GM12891 (cell line): ENCODE measurements around the gene RGS16.

Experiments
- DNase-seq: peaks from one replicate; pipeline ENCODE4 v3.0.0; 2011; ENCODE audit warnings: low spot score; ENCODE audit not compliant: insufficient read length
- FAIRE-seq: peaks from 2 replicates; lab custom pipeline; 2011; peaks lifted over from hg19 to GRCh38; lab: Jason Lieb, UNC
- PAX5 ChIP-seq: IDR thresholded peaks from 2 replicates; pipeline ENCODE4 v1.6.1; 2011; ENCODE audit warnings: low read length, moderate library complexity, mild to moderate bottlenecking; ENCODE audit not compliant: insufficient read depth, severe bottlenecking
- POLR2A ChIP-seq: IDR thresholded peaks from 2 replicates; pipeline ENCODE4 v1.6.1; 2011; ENCODE audit warnings: low read depth, low read length, control low read depth
- POLR2AphosphoS5 ChIP-seq: IDR thresholded peaks from 2 replicates; pipeline ENCODE4 v1.6.1; 2011; ENCODE audit warnings: low read depth, low read length, control low read depth
- POU2F2 ChIP-seq: IDR thresholded peaks from 2 replicates; pipeline ENCODE4 v1.6.1; 2011; ENCODE audit warnings: low read depth, mild to moderate bottlenecking, control low read depth, low read length, moderate library complexity
- SPI1 ChIP-seq: IDR thresholded peaks from 2 replicates; pipeline ENCODE4 v1.6.1; 2011; ENCODE audit warnings: low read depth, low read length, control low read depth
- TAF1 ChIP-seq: IDR thresholded peaks from 2 replicates; pipeline ENCODE4 v1.6.1; 2011; ENCODE audit warnings: low read depth, low read length, control low read depth

The RGS16 gene

DNA sequence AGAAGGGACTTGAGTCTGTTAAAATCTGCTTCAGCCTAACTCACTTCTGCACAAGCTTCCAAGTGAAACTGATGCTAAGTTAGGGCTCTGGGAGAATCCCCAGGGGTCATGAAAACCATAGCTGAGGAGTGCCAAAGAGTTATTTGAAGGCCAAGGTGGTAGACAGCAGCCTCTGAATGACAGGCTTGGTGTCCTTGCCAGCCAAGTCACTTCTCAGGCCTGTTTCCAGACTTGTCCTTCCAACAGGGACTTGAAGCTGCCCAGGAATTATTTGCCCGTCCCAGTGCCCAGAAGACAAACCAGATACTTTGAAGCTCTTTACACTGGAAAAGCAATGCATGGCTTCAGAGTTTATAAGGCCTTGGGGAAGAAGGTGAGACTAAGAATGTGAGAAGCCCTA is 48.7 kb downstream of the RGS16 start:
- TF ChIP-seq POLR2A (no peak), PAX5 (no peak)
- FAIRE-seq (no peak), DNase-seq (no peak)

DNA sequence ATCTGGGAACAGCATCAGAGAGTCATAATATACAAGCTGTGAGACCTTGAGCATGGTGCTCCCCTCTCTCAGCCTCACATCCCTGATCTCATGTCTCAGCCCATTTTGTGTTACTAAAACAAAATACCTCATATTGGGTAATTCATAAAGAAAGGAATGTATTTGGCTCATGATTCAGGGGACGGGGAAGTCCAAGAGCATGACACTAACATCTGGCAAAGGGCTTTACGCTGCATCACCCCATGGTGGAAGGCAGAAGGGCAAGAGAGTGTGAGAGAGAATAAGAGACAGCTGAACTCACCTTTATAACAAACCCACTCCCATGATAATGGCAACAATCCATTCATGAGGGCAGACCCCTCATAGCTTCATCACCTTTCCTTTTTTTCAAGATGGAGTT is 51.7 kb downstream of the RGS16 start:
- TF ChIP-seq POLR2A, result no peak
- TF ChIP-seq POLR2AphosphoS5, result no peak
- no peak for TF ChIP-seq POU2F2
- no peak for TF ChIP-seq TAF1
- no peak for TF ChIP-seq PAX5
- TF ChIP-seq SPI1, result no peak
- FAIRE-seq, result no peak

DNA sequence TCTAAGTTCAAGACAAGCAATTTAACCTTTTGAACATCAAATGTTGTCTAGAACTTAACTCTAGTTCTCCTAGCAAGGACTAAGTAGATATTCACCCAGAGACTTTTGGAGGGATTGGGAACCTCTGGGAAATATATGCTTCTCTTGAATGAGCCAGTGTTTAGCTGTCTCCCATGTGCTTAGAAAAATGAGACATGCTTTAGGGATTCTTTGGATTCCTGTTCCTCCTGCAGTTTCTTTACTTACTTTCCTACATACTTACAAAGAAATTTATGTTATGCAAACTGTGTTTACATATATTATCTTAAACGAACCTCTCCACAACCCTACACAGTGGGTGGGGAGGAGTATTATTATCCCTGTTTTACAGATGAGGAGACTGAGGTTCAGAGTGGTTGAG is 54.4 kb downstream of the RGS16 start:
- no peak for TF ChIP-seq POU2F2
- TF ChIP-seq TAF1, result no peak
- no peak for TF ChIP-seq POLR2AphosphoS5
- TF ChIP-seq PAX5, result no peak
- no peak for TF ChIP-seq POLR2A
- no peak for TF ChIP-seq SPI1
- no peak for DNase-seq
- no peak for FAIRE-seq

More for the DNA sequence above, 51.7 kb downstream of the RGS16 start:
- DNase-seq, result no peak

DNA sequence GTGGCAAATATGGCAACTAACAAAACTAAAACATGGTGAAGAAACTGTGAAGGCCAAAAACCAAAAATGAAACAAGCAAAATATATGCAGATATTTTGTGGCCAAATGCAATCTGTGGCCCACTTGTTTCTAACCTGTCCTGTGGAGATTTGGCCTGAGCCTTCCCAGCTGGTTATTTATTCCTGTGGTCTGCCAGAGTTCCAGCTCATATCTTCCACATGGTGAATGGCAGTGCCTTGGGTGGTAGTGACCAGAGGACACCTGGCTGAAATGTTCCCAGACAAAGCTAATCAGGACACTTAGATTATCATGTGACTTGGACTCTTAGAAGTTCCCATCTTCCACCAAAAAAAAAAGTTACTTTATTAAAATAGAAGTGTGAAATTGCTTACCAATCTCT is 54.8 kb downstream of the RGS16 start:
- FAIRE-seq, result no peak
- no peak for DNase-seq
- TF ChIP-seq POU2F2 (no peak), PAX5 (no peak), SPI1 (no peak), POLR2A (no peak), POLR2AphosphoS5 (no peak), TAF1 (no peak)
